Fibroblast of the aortic adventitia (primary cell): ENCODE results near the gene MRPS5. TPM values are rescaled to one million over a fixed set of nuclear protein-coding genes. Genes with fewer than 3 reads are reported as not detected.

Experiments
- DNase-seq: peaks from one replicate; pipeline ENCODE4 v3.0.0-alpha.2; 2010; ENCODE audit warnings: low read depth
- H3K4me3 ChIP-seq: 2 replicates; pipeline ENCODE4 v1.5.1; 2011; ENCODE audit warnings: low read depth, mild to moderate bottlenecking, control low read depth, low read length, moderate library complexity
- CTCF ChIP-seq: IDR thresholded peaks from 2 replicates; pipeline ENCODE4 v1.5.1; 2011; ENCODE audit warnings: mild to moderate bottlenecking, low read length, control low read depth, inconsistent platforms; ENCODE audit not compliant: insufficient read depth
- total RNA-seq: library from RNA; depleted of rRNA; stranded (reverse); fragments of >200 nt; gene quantifications from 2 replicates; pipeline ENCODE4 v1.2.3, GENCODE V29; 2012; ENCODE audit warnings: low replicate concordance

The MRPS5 gene
- 30.4 and 132 TPM in 2 replicates for total RNA-seq

DNA sequence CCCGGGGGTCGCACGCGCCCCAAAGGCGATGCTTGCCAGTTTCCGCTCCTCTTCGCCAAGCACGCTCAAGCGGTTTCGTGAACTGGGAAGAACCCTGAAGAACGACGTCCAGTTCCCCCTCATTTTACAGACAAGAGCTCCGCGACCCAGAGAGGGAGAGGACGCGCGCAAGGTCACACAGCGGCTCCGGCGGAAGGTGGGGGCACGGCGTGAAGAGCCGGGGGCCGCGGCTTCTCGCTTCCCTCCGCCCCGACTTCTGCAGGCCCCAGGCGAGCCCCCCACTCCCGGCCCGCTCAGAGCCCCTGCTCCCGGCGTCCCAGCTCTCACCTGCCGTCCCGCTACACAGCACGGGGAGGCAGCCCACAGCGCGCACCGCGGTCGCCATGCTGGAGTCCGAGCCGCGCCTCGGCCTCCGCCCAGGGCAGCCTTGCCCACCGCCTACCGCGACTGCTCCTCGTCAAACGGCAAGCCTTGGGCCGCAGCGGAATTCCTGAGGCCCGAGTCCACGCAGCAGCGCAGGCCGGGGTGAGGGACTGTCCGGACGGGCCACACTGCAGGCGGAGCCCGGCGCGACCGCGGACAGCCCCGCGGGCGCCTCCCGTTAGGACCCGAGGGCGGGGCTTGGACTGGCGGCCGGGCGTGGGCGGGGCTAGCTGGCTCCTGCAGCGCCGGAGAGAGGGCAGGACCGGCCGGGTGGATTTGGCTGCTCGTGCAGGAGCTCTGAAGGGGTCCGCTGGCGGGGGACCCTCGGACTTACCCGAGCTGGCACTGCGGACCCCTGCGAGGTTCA, at the start of gene MRPS5:
Gene MRPS5, minus strand, starts transcription at position 402 of the 790 bp plus-strand sequence. Its CDS starts 17 bp downstream, at position 385.
- DNase-seq: peak; percentile 57
- H3K4me3 ChIP-seq: peak within 1 kb of the TSS; percentile 98
- TF ChIP-seq CTCF: peak; percentile 22

DNA sequence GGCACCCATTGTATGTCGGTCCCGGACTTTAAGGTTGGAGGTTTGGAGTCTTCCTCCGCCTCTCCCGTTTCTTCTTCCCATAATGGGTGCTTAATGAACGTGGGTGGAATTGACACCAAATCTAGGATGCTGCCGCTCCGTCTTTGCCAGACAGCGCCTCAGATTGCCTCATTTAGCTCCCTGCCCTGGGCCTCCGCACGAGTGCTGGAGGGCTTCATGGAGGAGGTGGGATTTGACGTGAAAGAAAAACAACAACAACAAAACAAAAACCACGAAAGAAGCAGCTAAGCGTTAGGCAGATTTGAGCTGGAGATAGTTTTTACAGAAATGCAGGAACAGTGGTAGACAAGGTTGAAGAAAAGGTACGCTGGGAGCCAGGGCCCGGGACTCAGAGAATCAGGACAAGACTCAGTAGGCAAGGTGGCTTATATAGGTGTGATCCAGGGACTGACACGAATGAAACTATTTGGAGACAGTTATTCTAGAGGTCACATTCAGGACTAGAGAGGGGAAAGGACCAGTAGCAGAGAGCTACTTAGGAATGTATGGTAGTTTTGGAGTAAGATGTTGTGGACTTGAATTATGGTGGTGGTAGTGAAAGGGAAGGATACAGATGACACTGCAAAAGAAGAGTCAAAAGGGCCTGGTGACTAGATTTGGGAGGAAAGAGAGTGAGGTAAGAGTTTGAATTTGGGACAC, 44.6 kb upstream of the MRPS5 start:
- no peak for TF ChIP-seq CTCF
- H3K4me3 ChIP-seq: peak overlapping the region; percentile 100
- no peak for DNase-seq

DNA sequence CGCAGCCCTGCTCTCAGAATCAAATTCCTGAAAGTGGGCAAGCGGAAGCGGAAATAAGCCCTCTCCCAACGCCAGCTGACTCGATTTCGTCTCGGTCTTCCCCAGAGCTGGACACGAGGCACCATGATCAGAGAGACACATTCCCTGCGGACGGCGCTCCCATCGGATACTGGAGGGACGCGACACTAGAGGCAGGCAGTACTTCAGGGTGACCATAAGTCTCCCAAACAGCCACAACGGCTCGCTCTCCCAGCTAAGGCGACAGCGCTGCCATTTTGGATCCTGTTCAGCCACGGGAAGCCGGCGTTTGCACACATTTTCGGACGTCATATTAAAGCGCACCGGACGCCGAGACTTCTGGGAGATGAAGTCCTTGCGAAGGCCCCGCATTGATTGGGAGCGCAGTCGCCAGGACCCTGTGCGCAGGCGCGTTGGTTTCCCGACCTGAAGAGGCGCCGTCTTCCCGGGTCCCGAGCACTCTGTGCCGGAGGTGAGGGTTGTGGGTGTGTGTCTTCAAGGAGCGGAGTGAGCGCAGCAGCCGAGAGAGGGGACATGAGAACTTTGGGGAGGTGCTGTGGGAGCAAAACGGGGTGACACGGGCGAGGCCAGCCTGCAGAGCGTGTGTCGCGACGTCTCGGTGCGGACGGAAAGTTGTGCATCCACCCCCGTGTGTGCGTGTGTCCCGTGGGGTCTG, 43.9 kb upstream of the MRPS5 start, which contains the start of gene ZNF2:
Gene ZNF2, plus strand, starts transcription at position 439 of the 694 bp plus-strand sequence. CDS start 10,418 bp downstream, outside the sequence.
- peak; percentile 98 for DNase-seq
- no peak for TF ChIP-seq CTCF
- peak within 1 kb of the TSS; percentile 100 for H3K4me3 ChIP-seq

- no peak for TF ChIP-seq CTCF
- H3K4me3 ChIP-seq: peak overlapping the region; percentile 100
- DNase-seq: no peak
Observed at GRCh38 chr2:95165030-95165370, 43.4 kb upstream of the MRPS5 start.

DNA sequence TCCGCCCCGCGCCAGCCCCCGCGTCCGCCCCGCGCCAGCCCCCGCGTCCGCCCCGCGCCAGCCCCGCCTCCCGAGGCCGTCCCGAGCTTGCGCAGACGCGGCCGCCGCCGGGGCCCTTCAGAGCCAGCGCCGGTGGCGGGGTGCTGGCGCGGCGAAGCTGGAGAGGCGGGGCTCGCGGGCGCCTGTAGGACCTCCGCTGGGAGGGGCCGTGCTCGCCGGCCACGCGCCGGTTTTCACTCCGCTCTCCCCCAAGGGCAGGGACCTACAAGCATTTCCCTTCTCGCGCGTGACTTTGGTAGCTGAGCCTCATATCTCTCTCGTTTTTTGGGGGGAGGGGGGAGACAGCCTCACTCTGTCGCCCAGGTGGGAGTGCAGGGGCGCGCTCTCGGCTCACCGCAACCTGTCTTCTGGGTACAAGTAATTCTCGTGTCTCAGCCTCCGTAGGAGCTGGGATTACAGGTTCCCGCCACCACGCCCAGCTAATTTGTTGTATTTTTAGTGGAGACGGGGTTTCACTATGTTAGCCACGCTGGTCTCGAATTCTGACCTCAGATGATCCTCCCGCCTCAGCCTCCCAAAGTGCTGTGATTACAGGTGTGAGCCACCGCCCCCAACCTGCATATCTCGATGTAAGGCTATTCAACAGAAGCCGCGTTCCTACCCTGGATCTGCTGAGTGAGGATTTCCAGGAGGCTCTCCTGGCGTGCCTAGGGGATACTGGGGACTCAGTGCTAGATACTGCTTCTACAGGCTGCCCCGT, 38.3 kb upstream of the MRPS5 start, which contains the start of gene ZNF514:
Gene ZNF514, minus strand, starts transcription at position 159 of the 760 bp plus-strand sequence. CDS start 6,595 bp downstream, outside the sequence.
- peak; percentile 57 for DNase-seq
- TF ChIP-seq CTCF: no peak
- H3K4me3 ChIP-seq: peak within 1 kb of the TSS; percentile 82

GRCh38 chr2:95158891-95159619, 37.4 kb upstream of the MRPS5 start:
- peak overlapping the region; percentile 82 for H3K4me3 ChIP-seq
- DNase-seq: peak; percentile 40
- no peak for TF ChIP-seq CTCF
